Mesothelial cell of epicardium (in vitro differentiated cells): ENCODE results near the gene TMEM11. TPM values are rescaled to one million over a fixed set of nuclear protein-coding genes. Genes with fewer than 3 reads are reported as not detected.
A peak's percentile ranks its signal among the peaks of the same experiment; 100 is the strongest.

ENCODE experiments used
- DNase-seq, 2 experiments: peaks; one replicate each; pipeline ENCODE4 v3.0.0; 2021; ENCODE audit warnings: low spot score in 2 of 2; ENCODE audit not compliant: unreplicated experiment in 2 of 2
- H3K27ac Mint-ChIP-seq: 2 replicates; pipeline ENCODE4 v1.8.0; 2021; ENCODE audit warnings: mixed read lengths
- H3K27me3 Mint-ChIP-seq: 2 replicates; pipeline ENCODE4 v1.8.0; 2021; ENCODE audit warnings: low read depth, mixed read lengths
- H3K36me3 Mint-ChIP-seq: 2 replicates; pipeline ENCODE4 v1.8.0; 2021; ENCODE audit warnings: mixed read lengths
- H3K4me1 Mint-ChIP-seq: 2 replicates; pipeline ENCODE4 v1.8.0; 2021; ENCODE audit warnings: mixed read lengths
- H3K4me3 Mint-ChIP-seq: 2 replicates; pipeline ENCODE4 v1.8.0; 2021; ENCODE audit warnings: mild to moderate bottlenecking, moderate library complexity, mixed read lengths
- H3K9me3 Mint-ChIP-seq: 2 replicates; pipeline ENCODE4 v1.8.0; 2021; ENCODE audit warnings: mixed read lengths
- total RNA-seq: library from RNA; stranded (reverse); gene quantifications from 3 replicates; pipeline ENCODE4 v1.2.1, GENCODE V29; 2021
- TF ChIP-seq, protein P1 (sequence below): fragments of 200-600 bp; sonication (generic); IDR thresholded peaks from one replicate; pipeline ENCODE4 v1.5.0; 2021; ENCODE audit warnings: antibody characterized with exemption; ENCODE audit not compliant: unreplicated experiment

The TMEM11 gene
- total RNA-seq, 1 donor from 2014 or later, result 20.6 TPM

- peaks cover 35% of the 10 kb centered on the region for H3K4me1 Mint-ChIP-seq
- no peaks in the 10 kb centered on the region for H3K9me3 Mint-ChIP-seq
- no peak overlapping the region for H3K27ac Mint-ChIP-seq
- DNase-seq, result no peak
- no peaks in the 10 kb centered on the region for H3K27me3 Mint-ChIP-seq
- H3K36me3 Mint-ChIP-seq, result peaks cover 4% of the 10 kb centered on the region
- H3K4me3 Mint-ChIP-seq, result peak overlapping the region; percentile 92
- TF ChIP-seq, protein P1, sequence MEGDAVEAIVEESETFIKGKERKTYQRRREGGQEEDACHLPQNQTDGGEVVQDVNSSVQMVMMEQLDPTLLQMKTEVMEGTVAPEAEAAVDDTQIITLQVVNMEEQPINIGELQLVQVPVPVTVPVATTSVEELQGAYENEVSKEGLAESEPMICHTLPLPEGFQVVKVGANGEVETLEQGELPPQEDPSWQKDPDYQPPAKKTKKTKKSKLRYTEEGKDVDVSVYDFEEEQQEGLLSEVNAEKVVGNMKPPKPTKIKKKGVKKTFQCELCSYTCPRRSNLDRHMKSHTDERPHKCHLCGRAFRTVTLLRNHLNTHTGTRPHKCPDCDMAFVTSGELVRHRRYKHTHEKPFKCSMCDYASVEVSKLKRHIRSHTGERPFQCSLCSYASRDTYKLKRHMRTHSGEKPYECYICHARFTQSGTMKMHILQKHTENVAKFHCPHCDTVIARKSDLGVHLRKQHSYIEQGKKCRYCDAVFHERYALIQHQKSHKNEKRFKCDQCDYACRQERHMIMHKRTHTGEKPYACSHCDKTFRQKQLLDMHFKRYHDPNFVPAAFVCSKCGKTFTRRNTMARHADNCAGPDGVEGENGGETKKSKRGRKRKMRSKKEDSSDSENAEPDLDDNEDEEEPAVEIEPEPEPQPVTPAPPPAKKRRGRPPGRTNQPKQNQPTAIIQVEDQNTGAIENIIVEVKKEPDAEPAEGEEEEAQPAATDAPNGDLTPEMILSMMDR, result no peak
Measured at GRCh38 chr17:21211825-21212479, 2.0 kb downstream of the TMEM11 start.

DNA sequence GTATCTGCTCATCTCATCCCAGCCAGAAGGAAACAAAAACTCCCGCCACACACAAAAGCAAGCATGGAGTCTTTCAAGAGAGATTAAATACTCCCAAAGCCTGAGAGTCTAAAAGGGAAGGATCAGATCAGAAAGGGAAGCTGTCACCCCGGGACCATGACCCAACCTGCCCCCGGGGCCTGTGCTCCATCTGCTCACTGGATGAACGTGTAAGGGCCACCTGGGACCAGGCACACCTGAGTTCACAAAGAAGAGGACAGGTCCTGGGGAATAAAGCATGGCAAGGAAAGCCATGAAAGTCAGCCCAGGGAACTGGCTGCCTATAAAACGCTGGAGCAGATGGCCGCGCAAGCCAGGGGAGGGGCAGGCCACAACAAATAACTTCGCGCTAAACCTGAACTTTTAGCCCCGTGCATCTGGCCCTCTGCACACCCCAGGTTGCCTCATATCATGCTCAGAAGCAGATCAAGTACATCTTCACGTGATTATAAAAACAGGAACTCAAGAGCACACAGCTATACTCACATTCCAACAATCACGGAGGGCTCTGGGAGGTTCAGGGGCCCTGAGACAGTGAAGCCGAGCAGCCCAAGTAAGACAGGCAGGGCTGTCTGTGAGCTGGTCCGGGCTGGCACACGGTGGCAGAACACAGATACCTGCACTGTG, 3.4 kb downstream of the TMEM11 start:
- TF ChIP-seq, protein P1, result no peak
- DNase-seq, result no peak
- Mint-ChIP-seq H3K27ac (no peak overlapping the region), H3K4me3 (no peak overlapping the region), H3K36me3 (peaks cover 6% of the 10 kb centered on the region), H3K9me3 (no peaks in the 10 kb centered on the region), H3K4me1 (peaks cover 28% of the 10 kb centered on the region), H3K27me3 (no peaks in the 10 kb centered on the region)

- H3K4me3 Mint-ChIP-seq, result no peak overlapping the region
- H3K27me3 Mint-ChIP-seq, result no peaks in the 10 kb centered on the region
- DNase-seq, result no peak
- no peak overlapping the region for H3K27ac Mint-ChIP-seq
- TF ChIP-seq, protein P1, result no peak
- peaks cover 20% of the 10 kb centered on the region for H3K4me1 Mint-ChIP-seq
- H3K36me3 Mint-ChIP-seq, result peaks cover 6% of the 10 kb centered on the region
- no peaks in the 10 kb centered on the region for H3K9me3 Mint-ChIP-seq
Measured at GRCh38 chr17:21209511-21210175, 4.3 kb downstream of the TMEM11 start.

- Mint-ChIP-seq H3K36me3 (peaks cover 6% of the 10 kb centered on the region), H3K4me3 (no peak overlapping the region), H3K4me1 (peaks cover 19% of the 10 kb centered on the region), H3K9me3 (no peaks in the 10 kb centered on the region), H3K27ac (no peak overlapping the region), H3K27me3 (no peaks in the 10 kb centered on the region)
- DNase-seq, result no peak
- TF ChIP-seq, protein P1, result no peak
Measured at GRCh38 chr17:21208352-21208751, 5.6 kb downstream of the TMEM11 start.

DNA sequence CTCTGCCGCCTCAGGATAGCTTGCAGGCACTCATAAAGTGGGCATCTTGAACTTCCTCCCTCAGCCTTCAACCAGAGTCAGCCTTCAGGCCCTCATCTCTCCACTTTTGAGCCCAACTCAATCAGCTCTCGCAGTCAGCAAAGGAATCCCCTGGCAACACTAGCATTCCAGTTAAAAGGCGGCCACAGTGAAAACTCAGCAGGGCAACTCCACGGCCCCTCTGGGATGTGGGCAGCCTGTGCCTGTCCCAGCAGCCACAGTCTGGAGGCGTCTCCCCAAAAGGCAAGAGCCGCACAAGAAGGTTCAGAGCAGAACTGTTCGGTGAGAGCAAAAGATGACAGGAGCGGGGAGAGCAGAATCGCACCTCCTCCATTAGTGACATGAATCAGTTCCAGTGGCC, 9.0 kb downstream of the TMEM11 start:
- TF ChIP-seq, protein P1, result no peak
- Mint-ChIP-seq H3K4me3 (no peak overlapping the region), H3K9me3 (no peaks in the 10 kb centered on the region), H3K36me3 (peaks cover 6% of the 10 kb centered on the region), H3K27me3 (no peaks in the 10 kb centered on the region), H3K4me1 (peaks cover 4% of the 10 kb centered on the region), H3K27ac (no peak overlapping the region)
- no peak for DNase-seq
